Effector memory CD4-positive, alpha-beta T cell (primary cell): ENCODE data around the gene BAD.
"Not testable (repeated sequence)": the region's sequence is repeated elsewhere in the genome, so short reads cannot be mapped to it uniquely, and the experiment has no call there.

Experiments used
- DNase-seq, 3 donors: peaks; one replicate each; pipeline ENCODE4 v3.0.0-alpha.2; 2020
- H3K27ac ChIP-seq: 2 replicates; pipeline ENCODE4 v1.7.0; 2013; ENCODE audit warnings: mild to moderate bottlenecking, low read length, moderate library complexity; ENCODE audit not compliant: insufficient read depth, poor library complexity, severe bottlenecking
- H3K27me3 ChIP-seq: replicated peaks from 2 replicates; pipeline ENCODE4 v1.7.0; 2013; ENCODE audit warnings: mild to moderate bottlenecking, low read length; ENCODE audit not compliant: insufficient read depth, control insufficient read depth, poor library complexity, severe bottlenecking
- H3K36me3 ChIP-seq: 2 replicates; pipeline ENCODE4 v1.7.0; 2013; ENCODE audit warnings: mild to moderate bottlenecking, low read length, moderate library complexity; ENCODE audit not compliant: control insufficient read depth, insufficient read depth
- H3K4me1 ChIP-seq: 2 replicates; pipeline ENCODE4 v1.7.0; 2013; ENCODE audit warnings: low read length, mild to moderate bottlenecking; ENCODE audit not compliant: control insufficient read depth, insufficient read depth, poor library complexity, severe bottlenecking
- H3K4me3 ChIP-seq: 2 replicates; pipeline ENCODE4 v1.7.0; 2013; ENCODE audit warnings: low read length, low read depth, mild to moderate bottlenecking; ENCODE audit not compliant: insufficient read depth, poor library complexity, severe bottlenecking
- H3K9me3 ChIP-seq: 2 replicates; pipeline ENCODE4 v1.7.0; 2013; ENCODE audit warnings: mild to moderate bottlenecking, low read length, moderate library complexity; ENCODE audit not compliant: control insufficient read depth

The BAD gene

DNA sequence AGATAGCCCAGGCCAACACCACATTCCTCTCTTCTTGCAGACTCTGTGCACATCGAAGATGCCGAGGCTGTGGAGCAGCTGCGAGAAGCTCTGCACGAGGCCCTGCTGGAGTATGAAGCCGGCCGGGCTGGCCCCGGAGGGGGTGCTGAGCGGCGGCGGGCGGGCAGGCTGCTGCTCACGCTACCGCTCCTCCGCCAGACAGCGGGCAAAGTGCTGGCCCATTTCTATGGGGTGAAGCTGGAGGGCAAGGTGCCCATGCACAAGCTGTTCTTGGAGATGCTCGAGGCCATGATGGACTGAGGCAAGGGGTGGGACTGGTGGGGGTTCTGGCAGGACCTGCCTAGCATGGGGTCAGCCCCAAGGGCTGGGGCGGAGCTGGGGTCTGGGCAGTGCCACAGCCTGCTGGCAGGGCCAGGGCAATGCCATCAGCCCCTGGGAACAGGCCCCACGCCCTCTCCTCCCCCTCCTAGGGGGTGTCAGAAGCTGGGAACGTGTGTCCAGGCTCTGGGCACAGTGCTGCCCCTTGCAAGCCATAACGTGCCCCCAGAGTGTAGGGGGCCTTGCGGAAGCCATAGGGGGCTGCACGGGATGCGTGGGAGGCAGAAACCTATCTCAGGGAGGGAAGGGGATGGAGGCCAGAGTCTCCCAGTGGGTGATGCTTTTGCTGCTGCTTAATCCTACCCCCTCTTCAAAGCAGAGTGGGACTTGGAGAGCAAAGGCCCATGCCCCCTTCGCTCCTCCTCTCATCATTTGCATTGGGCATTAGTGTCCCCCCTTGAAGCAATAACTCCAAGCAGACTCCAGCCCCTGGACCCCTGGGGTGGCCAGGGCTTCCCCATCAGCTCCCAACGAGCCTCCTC is 31.4 kb upstream of the BAD start:
- H3K27ac ChIP-seq = peak overlapping the region; percentile 94
- H3K4me1 ChIP-seq = peaks cover 14% of the 10 kb centered on the region
- peaks cover 13% of the 10 kb centered on the region for H3K36me3 ChIP-seq
- H3K4me3 ChIP-seq, H3K9me3 ChIP-seq, H3K27me3 ChIP-seq, DNase-seq: not testable (repeated sequence)

DNA sequence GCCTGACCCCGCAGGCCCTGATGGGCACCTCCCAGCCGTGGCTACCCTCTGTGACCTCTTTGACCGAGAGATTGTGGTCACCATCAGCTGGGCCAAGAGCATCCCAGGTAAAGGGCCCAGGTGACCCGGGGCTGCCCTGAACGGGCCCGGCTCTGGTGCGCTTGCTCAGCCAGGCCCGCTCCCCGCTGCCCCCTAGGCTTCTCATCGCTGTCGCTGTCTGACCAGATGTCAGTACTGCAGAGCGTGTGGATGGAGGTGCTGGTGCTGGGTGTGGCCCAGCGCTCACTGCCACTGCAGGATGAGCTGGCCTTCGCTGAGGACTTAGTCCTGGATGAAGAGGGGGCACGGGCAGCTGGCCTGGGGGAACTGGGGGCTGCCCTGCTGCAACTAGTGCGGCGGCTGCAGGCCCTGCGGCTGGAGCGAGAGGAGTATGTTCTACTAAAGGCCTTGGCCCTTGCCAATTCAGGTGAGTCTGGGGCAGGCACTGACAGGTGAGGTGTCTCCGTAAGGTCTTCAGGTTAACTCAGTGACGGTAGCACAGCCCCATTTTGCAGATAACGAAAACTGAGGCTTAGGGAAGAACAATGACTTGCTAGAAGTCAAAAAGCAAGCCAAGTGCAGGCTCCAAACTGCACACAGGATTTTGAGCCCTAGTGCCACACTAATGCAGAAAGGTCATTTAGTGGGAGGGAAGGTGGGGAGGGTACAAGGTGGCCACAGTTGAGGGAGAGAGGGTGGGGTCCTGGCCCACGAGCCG is 30.5 kb upstream of the BAD start:
- Histone ChIP-seq H3K27ac (no peak overlapping the region), H3K4me1 (peaks cover 14% of the 10 kb centered on the region), H3K27me3 (no peaks in the 10 kb centered on the region), H3K9me3 (no peaks in the 10 kb centered on the region), H3K36me3 (peaks cover 13% of the 10 kb centered on the region), H3K4me3 (no peak overlapping the region)
- DNase-seq = no peak

DNA sequence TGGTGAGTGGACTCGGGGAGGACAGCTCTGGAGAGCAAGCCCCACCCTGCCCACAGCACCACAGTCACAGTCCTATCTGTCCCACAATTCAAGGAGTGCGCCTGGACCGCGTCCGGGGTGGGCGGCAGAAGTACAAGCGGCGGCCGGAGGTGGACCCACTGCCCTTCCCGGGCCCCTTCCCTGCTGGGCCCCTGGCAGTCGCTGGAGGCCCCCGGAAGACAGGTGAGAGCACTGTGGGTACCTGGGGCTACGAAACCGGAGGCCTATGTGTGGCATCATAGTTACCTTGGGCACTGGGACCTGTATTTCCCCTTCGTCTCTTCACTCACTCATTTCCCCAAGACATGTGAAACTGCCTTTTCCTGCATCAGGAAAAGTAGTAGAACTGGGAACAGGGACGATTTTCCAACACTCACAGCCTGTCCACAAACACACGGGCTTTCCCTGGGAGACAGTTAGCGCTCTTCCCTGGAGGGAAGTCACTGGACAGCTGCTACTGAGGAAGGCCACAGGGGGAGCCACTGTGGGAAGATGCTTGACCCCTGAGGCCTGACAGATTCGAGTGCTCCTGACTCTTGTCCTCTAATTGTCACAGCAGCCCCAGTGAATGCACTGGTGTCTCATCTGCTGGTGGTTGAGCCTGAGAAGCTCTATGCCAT is 29.8 kb upstream of the BAD start:
- no peaks in the 10 kb centered on the region for H3K27me3 ChIP-seq
- no peak for DNase-seq
- peaks cover 12% of the 10 kb centered on the region for H3K4me1 ChIP-seq
- no peak overlapping the region for H3K4me3 ChIP-seq
- no peaks in the 10 kb centered on the region for H3K9me3 ChIP-seq
- peaks cover 13% of the 10 kb centered on the region for H3K36me3 ChIP-seq
- H3K27ac ChIP-seq = no peak overlapping the region

DNA sequence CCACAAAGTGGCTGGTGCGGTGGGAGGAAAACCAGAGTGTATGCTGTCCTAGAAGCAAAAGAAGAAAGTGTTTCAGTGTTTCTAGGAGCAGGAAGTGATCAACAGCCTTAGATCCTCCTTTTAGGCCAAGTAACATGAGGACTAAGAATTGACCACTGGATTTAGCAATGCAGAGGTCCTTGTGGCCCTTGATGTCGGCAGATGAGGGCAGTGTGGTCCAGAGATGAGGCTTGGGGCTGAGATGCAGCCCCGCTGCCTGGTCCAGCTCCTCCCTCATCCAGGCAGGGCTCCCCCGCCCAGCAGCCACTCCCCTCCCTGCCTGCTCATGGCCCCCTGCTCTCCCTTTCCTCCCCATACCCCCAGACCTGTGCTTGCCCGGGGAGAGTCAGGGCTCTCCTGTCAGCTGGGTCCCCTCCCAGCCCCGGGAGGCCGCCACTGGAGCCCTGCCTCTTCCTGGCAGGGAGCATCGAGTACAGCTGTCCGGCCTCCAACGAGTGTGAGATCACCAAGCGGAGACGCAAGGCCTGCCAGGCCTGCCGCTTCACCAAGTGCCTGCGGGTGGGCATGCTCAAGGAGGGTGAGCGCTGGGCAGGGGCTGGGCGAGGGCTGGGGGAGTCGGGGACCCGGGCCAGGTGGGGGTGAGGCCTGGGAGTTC is 29.2 kb upstream of the BAD start:
- H3K36me3 ChIP-seq = peaks cover 13% of the 10 kb centered on the region
- H3K27me3 ChIP-seq = no peaks in the 10 kb centered on the region
- peaks cover 7% of the 10 kb centered on the region for H3K4me1 ChIP-seq
- DNase-seq = no peak
- no peaks in the 10 kb centered on the region for H3K9me3 ChIP-seq
- H3K27ac ChIP-seq = no peak overlapping the region
- H3K4me3 ChIP-seq = no peak overlapping the region

DNA sequence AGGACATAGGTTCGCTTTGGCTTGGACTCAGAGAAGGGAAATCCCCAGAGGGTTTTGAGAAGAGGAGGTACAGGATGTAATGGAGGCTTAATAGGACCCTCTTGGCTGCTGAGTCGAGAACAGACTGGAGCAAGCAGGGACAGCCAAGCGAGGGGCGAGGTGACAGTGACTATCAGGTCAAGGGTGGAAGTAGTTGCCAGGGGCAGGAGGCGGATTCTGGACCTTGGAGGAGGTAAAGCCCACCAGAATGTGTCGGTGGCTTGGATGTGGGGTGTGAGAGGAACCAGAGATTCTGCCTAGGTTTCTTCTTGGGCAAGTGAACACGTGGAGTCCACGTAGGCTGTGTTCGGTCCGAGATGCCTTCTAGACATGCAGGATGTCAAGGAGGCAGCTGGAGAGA is 28.5 kb upstream of the BAD start:
- Histone ChIP-seq H3K27ac (no peak overlapping the region), H3K36me3 (peaks cover 13% of the 10 kb centered on the region), H3K4me3 (no peak overlapping the region), H3K27me3 (no peaks in the 10 kb centered on the region), H3K4me1 (peaks cover 7% of the 10 kb centered on the region), H3K9me3 (no peaks in the 10 kb centered on the region)
- DNase-seq = no peak

DNA sequence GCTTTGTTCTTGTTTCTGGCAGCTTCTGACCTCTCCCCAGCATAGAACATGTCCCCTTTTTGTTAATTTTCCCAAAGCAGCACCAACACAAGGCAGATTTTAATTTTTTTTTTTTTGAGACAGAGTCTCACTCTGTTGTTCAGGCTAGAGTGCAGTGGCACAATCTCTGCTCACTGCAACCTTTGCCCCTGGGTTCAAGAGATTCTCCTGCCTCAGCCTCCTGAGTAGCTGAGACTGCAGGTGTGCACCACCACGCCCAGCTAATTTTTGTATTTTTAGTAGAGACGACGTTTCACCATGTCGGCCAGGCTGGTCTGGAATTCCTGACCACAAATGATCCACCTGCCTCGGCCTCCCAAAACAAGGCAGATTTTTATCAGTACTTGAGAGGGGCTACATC is 23.3 kb upstream of the BAD start:
- not testable (repeated sequence) for DNase-seq, H3K9me3 ChIP-seq, H3K27ac ChIP-seq, H3K36me3 ChIP-seq, H3K4me3 ChIP-seq, H3K27me3 ChIP-seq
- peaks cover 19% of the 10 kb centered on the region for H3K4me1 ChIP-seq

DNA sequence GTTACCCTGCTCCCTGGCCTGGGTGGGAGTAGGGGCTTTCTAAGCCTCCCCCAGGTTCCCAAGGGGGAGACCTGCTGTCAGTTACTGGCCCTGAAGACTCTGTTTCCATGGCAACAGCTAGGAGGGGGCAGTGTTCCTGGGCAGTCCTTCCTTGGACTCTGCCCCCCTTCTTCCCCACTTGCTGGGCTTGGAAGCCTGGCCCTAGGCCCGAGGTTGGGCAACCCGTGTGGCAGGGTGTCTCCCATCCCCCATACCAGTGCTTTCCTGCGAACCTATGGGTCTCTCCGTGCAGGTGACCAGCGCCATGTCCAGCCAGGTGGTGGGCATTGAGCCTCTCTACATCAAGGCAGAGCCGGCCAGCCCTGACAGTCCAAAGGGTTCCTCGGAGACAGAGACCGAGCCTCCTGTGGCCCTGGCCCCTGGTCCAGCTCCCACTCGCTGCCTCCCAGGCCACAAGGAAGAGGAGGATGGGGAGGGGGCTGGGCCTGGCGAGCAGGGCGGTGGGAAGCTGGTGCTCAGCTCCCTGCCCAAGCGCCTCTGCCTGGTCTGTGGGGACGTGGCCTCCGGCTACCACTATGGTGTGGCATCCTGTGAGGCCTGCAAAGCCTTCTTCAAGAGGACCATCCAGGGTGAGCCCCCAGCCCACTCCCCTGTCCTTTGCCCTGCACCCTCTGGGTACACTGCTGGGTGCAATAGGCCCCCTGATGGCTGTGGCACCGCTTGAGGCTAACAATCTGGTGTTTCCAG is 22.6 kb upstream of the BAD start:
- Histone ChIP-seq H3K4me1 (peaks cover 19% of the 10 kb centered on the region), H3K4me3 (no peak overlapping the region), H3K27ac (peak overlapping the region; percentile 67), H3K27me3 (no peaks in the 10 kb centered on the region), H3K36me3 (no peaks in the 10 kb centered on the region), H3K9me3 (no peaks in the 10 kb centered on the region)
- no peak for DNase-seq

DNA sequence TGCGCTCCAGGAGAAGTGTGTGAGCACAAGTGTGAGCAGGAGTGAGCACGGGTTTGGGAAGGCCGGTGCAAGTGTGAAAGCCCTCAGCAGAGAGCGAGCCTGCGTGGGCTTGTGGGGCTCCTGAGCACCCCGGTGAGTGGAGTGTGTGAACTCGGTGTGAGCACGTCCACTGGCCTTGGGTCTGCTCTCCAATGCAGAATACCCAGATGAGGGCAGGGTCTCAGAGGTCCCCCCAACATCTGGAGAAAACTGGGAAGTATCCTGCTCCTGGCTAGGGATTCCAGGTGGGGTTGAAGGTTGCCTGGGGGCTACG is 22.1 kb upstream of the BAD start:
- H3K27ac ChIP-seq = peak overlapping the region; percentile 67
- no peak for DNase-seq
- no peaks in the 10 kb centered on the region for H3K36me3 ChIP-seq
- H3K4me3 ChIP-seq = peak overlapping the region; percentile 65
- H3K4me1 ChIP-seq = peaks cover 21% of the 10 kb centered on the region
- H3K9me3 ChIP-seq = no peaks in the 10 kb centered on the region
- peaks cover 4% of the 10 kb centered on the region for H3K27me3 ChIP-seq

DNA sequence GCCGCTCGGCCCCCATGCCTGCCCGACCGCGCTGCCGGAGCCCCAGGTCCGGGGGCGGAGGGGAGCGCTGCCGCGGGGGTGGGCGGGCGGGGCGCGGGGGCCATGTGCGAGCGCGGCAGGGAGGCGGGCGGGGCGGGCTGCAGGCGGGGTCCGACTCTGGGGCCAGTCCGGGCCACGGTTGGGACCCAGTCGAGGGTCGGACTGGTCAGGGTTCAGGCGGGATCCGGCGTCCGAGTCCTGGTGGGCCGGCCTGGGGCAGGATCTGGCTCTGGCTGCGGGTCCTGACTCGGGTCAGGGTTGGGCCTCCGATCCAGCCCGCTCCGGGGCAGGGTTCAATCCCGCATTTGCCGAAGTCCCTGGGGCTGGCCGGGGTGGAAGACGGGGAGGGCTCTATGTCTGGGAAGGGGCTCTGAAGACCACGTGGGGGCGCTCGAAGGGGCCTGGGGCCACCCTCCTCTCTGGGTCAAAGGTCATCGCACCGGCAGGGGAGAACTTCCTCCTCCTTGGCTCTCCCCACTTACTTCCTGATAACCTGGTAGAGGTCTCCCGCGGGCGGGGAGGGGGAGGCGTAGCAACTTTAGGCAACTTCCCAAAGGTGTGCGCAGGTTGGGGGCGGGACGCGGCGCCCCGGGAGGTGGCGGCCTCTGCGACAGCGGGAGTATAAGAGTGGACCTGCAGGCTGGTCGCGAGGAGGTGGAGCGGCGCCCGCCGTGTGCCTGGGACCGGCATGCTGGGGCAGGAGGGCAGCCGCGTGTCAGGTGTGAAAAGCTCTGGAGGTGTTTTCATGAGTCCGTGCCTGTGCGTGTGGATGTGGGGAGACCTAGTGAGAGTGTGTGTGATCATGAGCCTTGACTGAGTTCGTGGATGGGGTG is 21.5 kb upstream of the BAD start:
- Histone ChIP-seq H3K4me3 (peak overlapping the region; percentile 65), H3K9me3 (no peaks in the 10 kb centered on the region), H3K36me3 (no peaks in the 10 kb centered on the region), H3K27me3 (peaks cover 10% of the 10 kb centered on the region), H3K27ac (peak overlapping the region; percentile 67), H3K4me1 (peaks cover 25% of the 10 kb centered on the region)
- peak; percentile 50 to 67 (median 61) for DNase-seq
